ENCODE results near the gene BCL7C. TPM values are rescaled to one million over a fixed set of nuclear protein-coding genes. Genes with fewer than 3 reads are reported as not detected.

BCL7C gene
- total and polyA plus RNA-seq, 8 donors = 25.8 to 50.5 (median 42.9) TPM

GRCh38 chr16:30844671-30845449 is 49.0 kb downstream of the BCL7C start:
- Histone ChIP-seq H3K4me3 (peak overlapping the region; percentile 4 to 27), H3K27me3 (no peaks in the 10 kb centered on the region), H3K36me3 (no peaks in the 10 kb centered on the region), H3K27ac (peak overlapping the region; percentile 50 to 67), H3K4me1 (peaks cover 4 to 13% of the 10 kb centered on the region in 2 donors), H3K9me3 (no peaks in the 10 kb centered on the region)
- DNase-seq (peak in 3 of 4 donors; percentile 60 to 85 (median 77)), ATAC-seq (peak; percentile 94)
- intact Hi-C loops (cut with DNase I) = loop anchor here in 1 of 2 donors (2.0 to 5.0 kb wide), 2 partner anchors 57 to 76 kb away; no protein-coding TSS in a partner anchor
- TF ChIP-seq CTCF (IDR thresholded peaks at IDR 0.05) = peak; percentile 84

DNA sequence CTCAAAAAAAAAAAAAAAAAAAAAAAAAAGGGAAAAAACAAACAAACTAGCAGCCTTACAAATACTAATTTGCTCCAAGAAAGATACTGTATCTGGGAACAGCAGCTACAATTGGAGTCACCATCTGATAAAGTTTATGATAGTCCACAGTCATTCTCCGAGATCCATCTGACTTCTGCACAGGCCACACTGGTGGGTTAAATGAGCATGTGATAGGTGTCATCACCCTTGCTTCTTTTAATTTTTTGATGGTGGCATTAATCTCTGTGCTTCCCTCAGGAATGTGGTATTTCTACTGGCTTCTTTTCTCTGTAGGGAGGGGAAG is 49.6 kb downstream of the BCL7C start:
- Histone ChIP-seq H3K4me1 (peaks cover 4 to 17% of the 10 kb centered on the region in 2 donors), H3K4me3 (no peak overlapping the region), H3K9me3 (no peaks in the 10 kb centered on the region), H3K27me3 (no peaks in the 10 kb centered on the region), H3K36me3 (no peaks in the 10 kb centered on the region), H3K27ac (no peak overlapping the region)
- TF ChIP-seq CTCF (IDR thresholded peaks at IDR 0.05) = no peak
- intact Hi-C loops (cut with DNase I) = loop anchor here in 1 of 2 donors (2.0 kb wide), 1 partner anchor 76 kb away; no protein-coding TSS in a partner anchor
- ATAC-seq (no peak), DNase-seq (no peak)

- no peaks in the 10 kb centered on the region for H3K9me3 ChIP-seq
- ATAC-seq = no peak
- no peaks in the 10 kb centered on the region for H3K27me3 ChIP-seq
- TF ChIP-seq CTCF (IDR thresholded peaks at IDR 0.05) = no peak
- peaks cover 4 to 17% of the 10 kb centered on the region in 2 donors for H3K4me1 ChIP-seq
- intact Hi-C loops (cut with DNase I) = no loop called here
- H3K4me3 ChIP-seq = no peak overlapping the region
- no peaks in the 10 kb centered on the region for H3K36me3 ChIP-seq
- DNase-seq = no peak
- H3K27ac ChIP-seq = no peak overlapping the region
These were observed 50.4 kb downstream of the BCL7C start for GRCh38 chr16:30843501-30843900.

DNA sequence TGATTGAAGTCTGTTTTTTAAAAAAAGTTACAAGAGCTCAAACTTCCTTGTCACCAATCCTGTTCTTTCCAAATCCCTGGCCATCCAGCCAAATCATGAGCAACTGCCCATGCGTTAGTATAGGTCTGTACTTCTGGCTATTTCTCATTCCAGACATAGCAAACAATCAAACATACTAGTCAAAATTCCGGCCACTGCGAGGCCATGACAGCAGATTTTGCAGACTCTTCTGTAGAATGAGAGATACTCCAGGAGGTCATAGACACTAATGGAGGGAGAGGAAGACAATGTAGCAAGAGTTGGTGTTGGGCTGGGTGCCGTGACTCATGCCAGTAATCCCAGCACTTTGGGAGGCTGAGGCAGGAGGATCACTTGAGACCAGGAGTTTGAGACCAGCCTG is 50.9 kb downstream of the BCL7C start:
- H3K4me1 ChIP-seq = peaks cover 4 to 17% of the 10 kb centered on the region in 2 donors
- DNase-seq = no peak
- H3K4me3 ChIP-seq = no peak overlapping the region
- no peak for TF ChIP-seq CTCF (IDR thresholded peaks at IDR 0.05)
- no peak overlapping the region for H3K27ac ChIP-seq
- no peak for ATAC-seq
- no peaks in the 10 kb centered on the region for H3K27me3 ChIP-seq
- no peaks in the 10 kb centered on the region for H3K9me3 ChIP-seq
- intact Hi-C loops (cut with DNase I) = no loop called here
- H3K36me3 ChIP-seq = no peaks in the 10 kb centered on the region

DNA sequence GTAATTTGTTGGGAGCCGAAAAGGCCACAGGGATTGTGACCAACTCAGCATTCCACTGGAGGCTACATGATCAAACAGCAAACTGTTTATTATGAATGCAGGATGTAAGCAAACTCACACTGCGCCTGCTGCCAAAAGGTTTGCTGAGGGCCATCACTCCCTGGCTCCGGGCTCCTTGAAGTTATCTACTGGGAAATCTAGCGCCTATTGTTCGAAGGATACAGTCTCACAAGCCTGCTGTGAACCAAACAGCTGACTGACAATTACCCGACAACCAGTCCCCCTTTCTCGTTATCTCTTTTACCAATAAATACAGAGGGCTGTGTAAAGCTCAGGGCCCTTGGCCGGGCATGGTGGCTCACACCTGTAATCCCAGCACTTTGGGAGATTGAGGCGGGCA is 52.5 kb downstream of the BCL7C start:
- DNase-seq (no peak), ATAC-seq (no peak)
- Histone ChIP-seq H3K27me3 (no peaks in the 10 kb centered on the region), H3K4me3 (no peak overlapping the region), H3K27ac (no peak overlapping the region), H3K36me3 (no peaks in the 10 kb centered on the region), H3K4me1 (peaks cover 4 to 17% of the 10 kb centered on the region in 2 donors), H3K9me3 (no peaks in the 10 kb centered on the region)
- TF ChIP-seq CTCF (IDR thresholded peaks at IDR 0.05) = no peak
- intact Hi-C loops (cut with DNase I) = no loop called here

Measured in left lung (tissue), 10 donors.